ENCODE results near the gene KRTAP4-2.
"Not testable (repeated sequence)": the region's sequence is repeated elsewhere in the genome, so short reads cannot be mapped to it uniquely, and the experiment has no call there.

The KRTAP4-2 gene

GRCh38 chr17:41160648-41161047 lies 17.4 kb downstream of the KRTAP4-2 start, which contains the start of gene KRTAP4-4:
TSS of gene KRTAP4-4 (minus strand) at chr17:41160748. CDS start at chr17:41160691, 57 bp downstream.
- DNase-seq (ENCODE audit: low spot score), result no peak

DNA sequence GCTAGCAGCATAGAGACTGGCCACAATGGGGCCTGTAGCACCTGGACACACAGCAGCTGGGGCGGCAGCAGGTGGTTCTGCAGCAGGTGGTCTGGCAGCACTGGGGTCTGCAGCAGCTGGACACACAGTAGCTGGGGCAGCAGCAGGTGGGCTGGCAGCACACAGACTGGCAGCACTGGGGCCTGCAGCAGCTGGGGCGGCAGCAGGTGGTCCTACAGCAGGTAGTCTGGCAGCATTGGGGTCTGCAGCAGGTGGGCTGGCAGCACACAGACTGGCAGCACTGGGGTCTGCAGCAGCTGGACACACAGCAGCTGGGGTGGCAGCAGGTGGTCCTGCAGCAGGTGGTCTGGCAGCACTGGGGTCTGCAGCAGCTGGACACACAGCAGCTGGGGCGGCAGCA lies 17.8 kb downstream of the KRTAP4-2 start:
- DNase-seq (ENCODE audit: low spot score), result not testable (repeated sequence)

DNA sequence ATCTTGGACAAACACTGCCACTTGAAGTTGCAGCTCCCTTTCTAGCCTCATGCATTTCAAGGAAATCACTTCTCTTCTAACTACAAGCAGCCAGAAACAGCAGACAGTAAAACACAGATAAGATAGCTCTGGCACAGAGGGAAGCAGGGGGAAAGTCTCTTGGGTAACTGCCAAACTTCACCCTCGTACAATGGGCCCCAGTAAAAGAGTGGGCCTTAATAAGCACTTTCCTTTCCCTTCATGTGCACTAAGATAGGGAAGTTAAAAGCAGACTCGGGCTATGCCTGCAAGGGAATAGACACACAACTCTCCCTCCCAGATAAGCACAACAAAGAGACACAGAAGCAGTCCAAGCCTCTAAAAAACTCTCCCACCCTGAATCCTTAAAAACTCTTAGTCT lies 24.2 kb downstream of the KRTAP4-2 start:
- DNase-seq (ENCODE audit: low spot score), result no peak

DNA sequence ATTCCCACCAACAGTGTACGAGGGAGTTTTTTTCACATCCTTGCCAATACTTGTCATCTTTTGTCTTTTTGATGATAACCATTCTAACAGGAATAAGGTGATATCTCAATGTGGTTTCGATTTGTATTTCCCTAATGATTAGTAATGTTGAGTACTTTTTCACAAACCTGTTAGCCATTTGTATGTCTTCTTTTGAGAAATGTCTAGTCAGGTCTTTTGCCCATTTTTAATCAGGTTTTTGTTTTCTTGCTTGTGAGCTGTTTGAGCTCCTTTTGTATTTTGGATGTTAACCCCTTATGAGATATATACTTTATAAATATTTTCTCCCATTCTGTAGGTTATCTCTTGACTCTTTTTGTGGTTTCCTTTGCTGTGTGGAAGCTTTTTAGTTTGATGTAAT lies 26.5 kb downstream of the KRTAP4-2 start:
- no peak for DNase-seq (ENCODE audit: low spot score)

- DNase-seq (ENCODE audit: low spot score), result no peak
These were observed 28.0 kb downstream of the KRTAP4-2 start for GRCh38 chr17:41150026-41150425.

GRCh38 chr17:41149652-41149985 lies 28.4 kb downstream of the KRTAP4-2 start, which contains the start of gene KRTAP4-5:
TSS of gene KRTAP4-5 (minus strand) at chr17:41149825. CDS start at chr17:41149767, 58 bp downstream.
- no peak for DNase-seq (ENCODE audit: low spot score)

- not testable (repeated sequence) for DNase-seq (ENCODE audit: low spot score)
These were observed 28.9 kb downstream of the KRTAP4-2 start for GRCh38 chr17:41148971-41149651.

GRCh38 chr17:41147531-41148204 lies 30.4 kb downstream of the KRTAP4-2 start:
- no peak for DNase-seq (ENCODE audit: low spot score)

DNA sequence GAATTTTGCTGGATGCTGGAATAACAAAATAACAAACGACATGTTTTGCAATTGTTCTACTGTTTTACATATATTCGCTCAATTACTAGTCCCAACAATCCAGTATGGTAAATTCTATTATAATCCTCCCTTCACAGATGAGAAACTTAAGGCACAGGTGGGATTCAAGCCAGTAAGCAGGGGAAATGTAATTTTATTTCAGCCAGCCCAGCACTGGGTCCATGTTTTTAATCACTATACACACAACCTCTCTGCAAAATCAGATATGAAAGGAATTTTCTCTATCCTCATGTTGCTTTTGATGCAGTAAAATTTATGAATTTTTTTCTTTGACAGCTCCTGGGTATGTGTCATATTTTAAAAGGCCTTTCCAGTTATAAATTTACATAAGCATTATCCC lies 32.8 kb downstream of the KRTAP4-2 start:
- DNase-seq (ENCODE audit: low spot score), result no peak

GRCh38 chr17:41144846-41145245 lies 33.2 kb downstream of the KRTAP4-2 start:
- no peak for DNase-seq (ENCODE audit: low spot score)

GRCh38 chr17:41141361-41141760 lies 36.7 kb downstream of the KRTAP4-2 start:
- DNase-seq (ENCODE audit: low spot score), result no peak

- no peak for DNase-seq (ENCODE audit: low spot score)
These were observed 37.5 kb downstream of the KRTAP4-2 start, which contains the start of gene KRTAP4-6 for GRCh38 chr17:41140360-41141131. TSS of gene KRTAP4-6 (minus strand) at chr17:41140544. CDS start at chr17:41140487, 57 bp downstream.

GRCh38 chr17:41139865-41140264 lies 38.2 kb downstream of the KRTAP4-2 start:
- not testable (repeated sequence) for DNase-seq (ENCODE audit: low spot score)

DNA sequence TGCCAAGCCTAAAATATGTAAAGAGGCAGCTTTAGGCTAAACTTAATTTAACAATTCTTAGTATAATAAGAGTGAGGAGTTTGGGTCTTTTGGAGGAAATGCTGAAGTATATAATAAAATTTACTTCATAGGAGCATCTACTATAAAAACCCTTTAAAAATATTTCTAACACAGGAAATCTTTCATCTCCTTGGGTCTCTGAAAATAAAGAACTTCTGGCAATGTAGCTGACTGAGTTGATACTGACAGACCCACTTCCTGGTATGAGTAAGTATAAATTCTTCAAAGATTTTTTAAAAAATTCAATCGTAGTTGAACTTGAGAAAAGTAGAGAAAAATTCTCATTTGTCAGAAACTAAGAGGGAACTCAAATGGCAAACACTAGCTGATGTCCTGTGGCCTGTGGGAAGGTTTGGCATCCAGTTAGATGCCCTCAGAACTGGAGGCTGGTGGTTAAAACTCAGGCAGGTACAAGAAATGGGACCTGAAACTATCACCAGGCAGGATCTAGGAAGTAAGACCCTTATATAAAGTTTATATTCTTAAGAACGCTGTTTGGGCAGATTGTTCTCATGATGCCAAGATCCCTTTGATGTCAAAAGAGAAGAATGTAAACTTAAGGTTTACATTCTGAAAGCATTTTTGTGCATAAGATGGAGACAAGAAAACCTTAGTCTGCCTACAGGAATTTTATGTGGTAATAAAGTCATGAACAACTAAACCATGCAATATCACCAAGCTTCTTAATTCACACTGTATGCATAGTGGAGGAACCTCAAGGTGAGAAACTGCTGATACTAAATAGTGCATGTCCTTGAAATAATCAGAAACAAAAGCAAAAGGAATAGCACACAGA lies 43.9 kb downstream of the KRTAP4-2 start:
- no peak for DNase-seq (ENCODE audit: low spot score)

- peak; percentile 48 for DNase-seq (ENCODE audit: low spot score)
These were observed 46.0 kb downstream of the KRTAP4-2 start for GRCh38 chr17:41131979-41132378.
